ENCODE data around the gene ADCK1.
"Not testable (repeated sequence)": the region's sequence is repeated elsewhere in the genome, so short reads cannot be mapped to it uniquely, and the experiment has no call there.

The ADCK1 gene

DNA sequence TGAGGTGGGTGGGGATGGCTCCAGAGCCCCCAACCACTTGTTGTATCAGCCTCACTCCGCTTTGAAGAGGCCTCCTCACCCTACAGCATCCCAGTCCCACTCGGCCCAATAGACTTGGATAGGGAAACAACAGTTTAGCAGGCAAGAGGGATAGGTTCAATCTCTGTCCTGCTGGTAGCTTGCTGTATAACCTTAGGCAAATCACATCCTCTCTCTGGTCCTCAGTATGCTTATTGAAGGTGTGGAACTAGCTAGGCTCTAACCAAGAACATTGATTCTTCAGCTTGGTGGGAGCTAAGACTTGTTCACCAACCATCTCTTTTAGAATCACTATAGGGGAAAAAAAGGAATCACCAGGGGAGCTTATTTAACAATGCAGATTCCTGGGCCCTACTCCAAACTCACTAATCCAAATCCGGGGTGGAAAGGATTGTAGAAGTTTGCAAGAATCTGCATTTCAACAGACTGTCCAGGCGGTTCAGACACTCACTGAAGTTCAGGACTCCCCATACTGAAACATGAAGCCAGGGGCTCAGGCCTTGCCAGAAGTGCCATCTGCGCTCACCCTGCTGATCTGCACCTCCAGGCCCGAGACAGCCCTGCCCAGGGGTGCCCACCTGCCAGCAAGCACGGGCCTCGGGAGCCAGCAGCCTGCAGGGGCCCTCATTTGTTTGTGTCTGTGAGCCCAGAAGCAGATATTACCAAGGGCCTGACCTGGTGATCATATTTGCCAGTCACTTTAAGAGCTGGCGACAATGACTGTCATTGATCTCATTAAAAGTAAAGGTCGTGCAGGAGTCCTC, 113.0 kb downstream of the ADCK1 start:
- H3K4me1 Mint-ChIP-seq (ENCODE audit: low read depth) = peaks cover 5% of the 10 kb centered on the region
- H3K36me3 Mint-ChIP-seq (ENCODE audit: low read depth) = peaks cover 16% of the 10 kb centered on the region
- H3K4me3 Mint-ChIP-seq = no peak overlapping the region
- H3K9me3 Mint-ChIP-seq = no peaks in the 10 kb centered on the region
- H3K27ac Mint-ChIP-seq = no peak overlapping the region
- DNase-seq = no peak
- H3K27me3 Mint-ChIP-seq = no peaks in the 10 kb centered on the region

DNA sequence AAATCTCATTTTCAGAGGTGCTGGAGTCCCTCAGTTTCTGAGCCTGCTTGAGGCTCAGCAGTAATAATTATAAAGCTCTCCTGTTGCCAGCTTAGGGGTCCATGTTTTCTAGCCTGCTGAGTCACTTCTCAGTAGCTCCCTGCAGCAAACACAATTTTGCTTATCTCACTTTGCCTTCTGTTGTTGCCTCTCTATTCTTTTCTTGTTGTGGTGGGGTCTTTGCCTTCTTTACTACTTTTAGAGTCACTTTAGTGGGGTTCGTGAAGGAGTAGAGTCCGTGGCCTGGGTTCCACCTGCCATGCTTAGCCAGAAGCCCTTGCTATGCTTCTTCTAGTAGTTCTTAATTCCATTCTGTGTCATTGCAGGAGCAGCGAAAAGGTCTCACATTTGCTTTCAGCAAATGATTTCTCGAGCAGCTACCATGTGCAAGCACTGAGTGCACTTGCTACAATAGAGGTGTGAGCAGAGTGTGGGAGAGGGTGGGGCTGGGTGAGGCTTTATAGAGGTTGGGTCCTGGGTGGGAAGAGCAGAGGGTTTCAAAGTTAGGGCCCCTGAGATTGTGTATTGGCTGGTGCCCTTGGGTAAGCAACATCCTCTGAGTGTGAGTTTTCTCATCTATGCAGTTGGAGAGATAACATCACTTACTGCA, 114.3 kb downstream of the ADCK1 start:
- no peak for DNase-seq
- H3K9me3 Mint-ChIP-seq = no peaks in the 10 kb centered on the region
- no peaks in the 10 kb centered on the region for H3K27me3 Mint-ChIP-seq
- H3K4me3 Mint-ChIP-seq = no peak overlapping the region
- H3K27ac Mint-ChIP-seq = no peak overlapping the region
- peaks cover 16% of the 10 kb centered on the region for H3K36me3 Mint-ChIP-seq (ENCODE audit: low read depth)
- no peaks in the 10 kb centered on the region for H3K4me1 Mint-ChIP-seq (ENCODE audit: low read depth)

DNA sequence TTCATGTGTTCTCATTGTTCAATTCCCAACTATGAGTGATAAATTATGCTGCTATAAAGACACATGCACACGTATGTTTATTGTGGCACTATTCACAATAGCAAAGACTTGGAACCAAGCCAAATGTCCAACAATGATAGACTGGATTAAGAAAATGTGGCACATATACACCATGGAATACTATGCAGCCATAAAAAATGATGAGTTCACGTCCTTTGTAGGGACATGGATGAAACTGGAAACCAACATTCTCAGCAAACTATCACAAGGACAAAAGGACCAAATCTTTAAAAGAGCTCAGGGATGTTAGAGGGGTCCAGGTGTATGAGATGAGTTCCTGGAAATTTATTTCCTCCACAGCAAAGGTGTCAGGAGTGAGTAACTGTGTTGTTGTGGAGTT, 115.5 kb downstream of the ADCK1 start:
- not testable (repeated sequence) for H3K4me3 Mint-ChIP-seq; H3K4me1 Mint-ChIP-seq (ENCODE audit: low read depth); H3K9me3 Mint-ChIP-seq; H3K27me3 Mint-ChIP-seq; DNase-seq; H3K27ac Mint-ChIP-seq
- H3K36me3 Mint-ChIP-seq (ENCODE audit: low read depth) = peaks cover 18% of the 10 kb centered on the region

DNA sequence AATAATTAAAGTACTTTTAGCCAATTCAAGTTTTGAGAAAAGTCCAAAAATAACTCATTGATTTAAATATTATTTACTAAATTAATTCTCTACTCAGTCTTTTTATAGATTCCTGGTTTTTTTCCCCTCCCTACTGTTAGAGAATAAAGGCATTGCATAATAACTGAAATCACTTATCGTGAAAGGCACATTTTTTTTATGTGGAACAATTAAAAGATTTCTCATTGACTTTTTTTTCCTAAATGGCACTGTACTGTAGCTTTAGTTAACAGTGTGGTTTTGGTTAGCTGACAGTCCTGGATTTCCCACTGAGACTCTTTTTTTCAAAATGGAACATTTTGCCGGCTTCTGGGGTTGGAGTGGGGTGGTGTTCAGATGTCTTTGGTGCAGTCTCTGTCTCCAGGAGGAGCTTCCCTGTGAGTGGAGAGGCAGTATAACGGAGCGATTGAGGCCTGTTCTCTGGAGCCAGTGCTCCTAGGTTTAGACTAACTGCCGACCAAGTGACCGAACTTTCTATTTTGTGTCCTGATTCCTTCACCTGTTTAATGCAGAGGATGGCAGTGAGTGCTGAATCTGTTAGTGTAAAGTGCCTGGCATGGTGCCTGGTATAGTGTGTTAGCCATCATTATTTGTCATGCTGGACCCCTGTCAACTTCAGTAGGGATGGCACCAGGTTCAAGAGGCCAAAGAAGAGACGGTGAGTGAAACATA, 117.7 kb downstream of the ADCK1 start:
- Mint-ChIP-seq H3K4me3 (no peak overlapping the region), H3K27me3 (no peaks in the 10 kb centered on the region), H3K9me3 (peaks cover 7% of the 10 kb centered on the region)

DNA sequence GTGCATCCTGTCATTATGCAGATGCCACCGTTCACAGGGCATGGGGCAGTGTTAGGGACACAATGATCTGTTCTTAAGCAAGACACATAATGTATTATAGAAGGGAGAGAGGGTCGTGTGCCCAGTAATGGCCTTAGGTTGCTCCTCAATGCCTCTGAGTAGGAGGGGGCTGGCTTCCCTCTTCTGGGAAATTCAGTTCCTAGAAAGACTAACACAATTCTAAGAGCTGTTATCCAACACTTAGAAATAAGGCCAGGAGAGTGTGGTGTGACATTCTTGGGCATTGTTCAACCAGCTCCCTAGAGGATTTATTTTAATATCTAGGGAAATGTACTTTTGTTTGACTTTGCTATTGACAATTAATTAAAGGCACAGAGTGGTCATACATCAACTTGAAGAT, 118.5 kb downstream of the ADCK1 start:
- no peak for DNase-seq
- Mint-ChIP-seq H3K27me3 (no peaks in the 10 kb centered on the region), H3K9me3 (peaks cover 7% of the 10 kb centered on the region), H3K4me3 (no peak overlapping the region), H3K36me3 (ENCODE audit: low read depth) (peaks cover 16% of the 10 kb centered on the region), H3K4me1 (ENCODE audit: low read depth) (no peaks in the 10 kb centered on the region), H3K27ac (no peak overlapping the region)

More for the DNA sequence above, 117.7 kb downstream of the ADCK1 start:
- no peak for DNase-seq
- peaks cover 18% of the 10 kb centered on the region for H3K36me3 Mint-ChIP-seq (ENCODE audit: low read depth)
- H3K4me1 Mint-ChIP-seq (ENCODE audit: low read depth) = no peaks in the 10 kb centered on the region
- H3K27ac Mint-ChIP-seq = no peak overlapping the region

DNA sequence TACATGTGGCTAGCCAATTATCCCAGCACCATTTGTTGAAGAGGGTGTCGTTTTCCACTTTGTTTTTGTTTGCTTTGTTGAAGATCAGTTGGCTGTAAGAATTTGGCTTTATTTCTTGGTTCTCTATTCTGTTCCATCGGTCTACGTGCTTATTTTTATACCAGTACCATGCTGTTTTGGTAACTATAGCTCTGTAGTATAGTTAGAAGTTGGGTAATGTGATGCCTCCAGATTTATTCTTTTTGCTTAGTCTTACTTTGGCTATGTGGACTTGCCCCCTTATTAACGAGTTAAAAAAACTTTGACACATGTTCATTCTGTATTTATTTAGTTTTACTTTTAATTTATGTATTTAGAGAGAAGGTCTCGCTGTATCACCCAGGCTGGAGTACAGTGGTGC, 120.4 kb downstream of the ADCK1 start:
- H3K36me3 Mint-ChIP-seq (ENCODE audit: low read depth) = peaks cover 11% of the 10 kb centered on the region
- no peak for DNase-seq
- H3K27ac Mint-ChIP-seq = no peak overlapping the region
- peaks cover 7% of the 10 kb centered on the region for H3K9me3 Mint-ChIP-seq
- H3K4me1 Mint-ChIP-seq (ENCODE audit: low read depth) = no peaks in the 10 kb centered on the region
- H3K4me3 Mint-ChIP-seq = no peak overlapping the region
- no peaks in the 10 kb centered on the region for H3K27me3 Mint-ChIP-seq

DNA sequence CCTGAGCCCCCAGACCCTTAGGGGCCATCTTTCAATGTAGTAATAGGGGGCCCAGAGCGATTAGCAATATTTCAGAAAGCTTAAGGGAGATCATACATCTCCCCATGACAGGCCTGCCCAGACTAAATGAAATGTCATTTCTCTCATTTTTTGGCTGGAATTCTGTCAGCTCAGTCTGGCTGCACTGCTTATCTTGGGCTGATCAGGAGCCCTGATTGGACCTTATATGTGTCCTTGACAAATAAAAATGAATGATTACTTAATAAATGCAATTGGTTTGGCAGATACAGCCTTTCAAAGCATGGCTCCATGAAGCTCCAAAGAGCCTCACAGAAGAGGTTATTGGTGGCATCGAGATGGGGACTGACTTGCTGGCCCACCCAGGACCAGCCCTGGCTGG, 121.9 kb downstream of the ADCK1 start:
- no peak for DNase-seq
- H3K36me3 Mint-ChIP-seq (ENCODE audit: low read depth) = peaks cover 14% of the 10 kb centered on the region
- H3K27me3 Mint-ChIP-seq = no peaks in the 10 kb centered on the region
- H3K9me3 Mint-ChIP-seq = peaks cover 7% of the 10 kb centered on the region
- H3K4me3 Mint-ChIP-seq = no peak overlapping the region
- H3K4me1 Mint-ChIP-seq (ENCODE audit: low read depth) = no peaks in the 10 kb centered on the region
- no peak overlapping the region for H3K27ac Mint-ChIP-seq

DNA sequence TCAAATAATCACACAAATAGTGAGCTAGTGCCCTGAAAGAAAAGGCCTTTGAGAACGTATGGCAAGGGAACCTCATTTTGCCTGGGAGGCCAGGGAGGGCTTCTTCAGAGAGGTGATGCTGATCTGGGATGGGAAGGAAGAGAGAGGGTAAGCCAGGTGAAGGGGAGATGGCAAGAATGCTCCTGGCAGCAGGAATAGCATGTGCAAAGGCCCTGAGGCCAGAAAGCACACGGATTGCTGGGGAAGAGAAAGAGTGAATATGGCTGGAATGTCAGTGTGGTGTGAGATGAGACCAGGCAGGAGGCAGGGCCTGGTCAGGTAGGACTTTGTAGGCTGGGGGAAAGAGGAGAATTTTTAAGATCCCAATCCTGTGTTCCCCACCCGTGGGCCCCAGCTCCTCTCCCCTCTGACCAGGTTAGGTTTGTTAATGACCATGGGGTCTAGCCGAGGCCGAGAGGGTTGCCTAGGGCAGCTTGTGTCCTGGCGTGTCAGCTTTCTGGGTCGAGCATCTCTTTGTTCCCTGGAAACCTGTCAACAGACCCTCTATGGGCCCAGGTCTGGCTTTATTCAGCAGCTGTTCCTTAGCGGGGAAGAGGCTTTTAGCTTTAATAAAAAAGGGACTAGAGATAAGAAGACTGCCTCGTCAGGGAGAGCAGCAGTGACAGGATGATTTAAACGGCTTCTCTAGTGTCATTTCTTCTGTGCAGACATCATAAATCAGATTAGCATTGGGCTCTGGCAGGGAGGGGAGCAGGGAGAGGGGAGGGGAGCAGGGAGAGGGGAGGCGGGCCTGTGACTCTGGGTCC, 123.4 kb downstream of the ADCK1 start:
- H3K4me1 Mint-ChIP-seq (ENCODE audit: low read depth) = no peaks in the 10 kb centered on the region
- no peak for DNase-seq
- H3K4me3 Mint-ChIP-seq = no peak overlapping the region
- no peaks in the 10 kb centered on the region for H3K27me3 Mint-ChIP-seq
- peaks cover 7% of the 10 kb centered on the region for H3K9me3 Mint-ChIP-seq
- no peak overlapping the region for H3K27ac Mint-ChIP-seq
- peaks cover 16% of the 10 kb centered on the region for H3K36me3 Mint-ChIP-seq (ENCODE audit: low read depth)

DNA sequence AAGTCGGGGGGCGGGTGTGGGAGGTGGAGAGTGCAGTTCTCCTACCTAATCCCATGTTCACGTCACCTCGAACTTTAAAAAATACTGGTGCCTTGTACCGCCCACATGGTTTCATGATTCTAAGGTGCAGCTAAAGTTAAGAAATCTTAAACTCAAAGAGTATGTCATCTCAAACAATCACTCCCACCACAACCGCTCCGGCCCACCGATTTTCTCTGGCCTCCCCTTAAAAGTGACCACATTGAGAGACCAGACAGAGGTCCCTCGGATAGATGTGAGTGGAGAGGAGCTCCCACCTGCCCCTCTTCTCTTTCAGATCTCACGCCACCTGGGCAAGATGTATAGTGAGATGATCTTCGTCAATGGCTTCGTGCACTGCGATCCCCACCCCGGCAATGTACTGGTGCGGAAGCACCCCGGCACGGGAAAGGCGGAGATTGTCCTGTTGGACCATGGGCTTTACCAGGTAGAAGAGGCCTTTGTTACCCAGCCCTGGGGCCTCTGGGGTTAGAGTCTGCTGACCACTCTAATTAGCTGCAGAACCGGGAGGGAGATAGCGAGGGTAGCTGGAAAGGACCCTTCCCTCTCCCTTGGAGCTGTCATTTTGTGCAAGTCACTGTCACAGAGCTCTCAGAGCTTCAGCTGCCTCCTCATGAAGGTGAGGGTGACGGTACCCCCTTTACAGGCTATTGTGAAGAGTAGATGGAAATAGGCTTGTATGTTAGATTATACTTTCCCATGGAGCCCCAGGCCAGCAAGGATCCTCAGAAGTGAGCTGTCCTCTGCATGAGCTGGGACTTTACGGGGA, 124.4 kb downstream of the ADCK1 start:
- Mint-ChIP-seq H3K27ac (no peak overlapping the region), H3K36me3 (ENCODE audit: low read depth) (peaks cover 16% of the 10 kb centered on the region)

DNA sequence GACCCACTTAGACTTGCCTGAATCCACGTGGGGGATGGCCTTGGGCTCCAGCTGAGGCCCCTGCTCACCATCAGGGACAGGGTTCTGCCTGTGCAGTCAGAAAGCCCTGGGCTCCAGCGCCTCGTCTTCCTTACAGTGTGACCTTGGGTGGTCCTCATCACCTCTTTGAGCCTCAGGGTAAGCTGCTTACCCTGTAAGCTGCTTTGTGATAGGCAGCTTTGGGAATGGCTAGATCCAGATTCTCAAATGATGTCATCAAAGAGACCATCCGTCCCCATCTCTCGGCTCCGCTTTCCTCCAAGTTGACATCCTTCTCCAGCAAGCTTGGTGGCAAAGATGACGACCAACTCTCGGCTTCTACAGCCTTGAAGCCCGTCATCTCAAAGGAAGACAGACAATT, 127.0 kb downstream of the ADCK1 start:
- no peak overlapping the region for H3K4me3 Mint-ChIP-seq
- no peaks in the 10 kb centered on the region for H3K27me3 Mint-ChIP-seq
- no peaks in the 10 kb centered on the region for H3K4me1 Mint-ChIP-seq (ENCODE audit: low read depth)
- no peak for DNase-seq
- peaks cover 24% of the 10 kb centered on the region for H3K36me3 Mint-ChIP-seq (ENCODE audit: low read depth)
- H3K9me3 Mint-ChIP-seq = no peaks in the 10 kb centered on the region
- no peak overlapping the region for H3K27ac Mint-ChIP-seq

More for the DNA sequence above, 124.4 kb downstream of the ADCK1 start:
- no peak for DNase-seq
- peaks cover 7% of the 10 kb centered on the region for H3K9me3 Mint-ChIP-seq
- H3K4me1 Mint-ChIP-seq (ENCODE audit: low read depth) = no peaks in the 10 kb centered on the region
- H3K4me3 Mint-ChIP-seq = no peak overlapping the region
- H3K27me3 Mint-ChIP-seq = no peaks in the 10 kb centered on the region

DNA sequence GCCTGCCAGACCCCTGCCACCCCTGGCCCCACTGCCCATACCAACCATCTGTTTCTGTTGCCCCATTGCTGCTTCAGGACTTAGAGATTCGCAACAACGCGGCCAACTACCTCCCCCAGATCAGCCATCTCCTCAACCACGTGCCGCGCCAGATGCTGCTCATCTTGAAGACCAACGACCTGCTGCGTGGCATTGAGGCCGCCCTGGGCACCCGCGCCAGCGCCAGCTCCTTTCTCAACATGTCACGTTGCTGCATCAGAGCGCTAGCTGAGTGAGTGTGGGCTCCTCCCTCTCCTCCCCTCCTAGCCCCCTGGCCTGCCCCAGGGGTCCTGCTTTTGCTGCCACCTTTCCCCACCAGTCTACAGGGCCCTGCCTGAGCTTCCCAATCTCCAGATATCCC, 131.5 kb downstream of the ADCK1 start:
- no peak for DNase-seq
- H3K27ac Mint-ChIP-seq = no peak overlapping the region
- H3K27me3 Mint-ChIP-seq = no peaks in the 10 kb centered on the region
- peaks cover 57% of the 10 kb centered on the region for H3K36me3 Mint-ChIP-seq (ENCODE audit: low read depth)
- peaks cover 24% of the 10 kb centered on the region for H3K9me3 Mint-ChIP-seq
- no peaks in the 10 kb centered on the region for H3K4me1 Mint-ChIP-seq (ENCODE audit: low read depth)
- H3K4me3 Mint-ChIP-seq = no peak overlapping the region

DNA sequence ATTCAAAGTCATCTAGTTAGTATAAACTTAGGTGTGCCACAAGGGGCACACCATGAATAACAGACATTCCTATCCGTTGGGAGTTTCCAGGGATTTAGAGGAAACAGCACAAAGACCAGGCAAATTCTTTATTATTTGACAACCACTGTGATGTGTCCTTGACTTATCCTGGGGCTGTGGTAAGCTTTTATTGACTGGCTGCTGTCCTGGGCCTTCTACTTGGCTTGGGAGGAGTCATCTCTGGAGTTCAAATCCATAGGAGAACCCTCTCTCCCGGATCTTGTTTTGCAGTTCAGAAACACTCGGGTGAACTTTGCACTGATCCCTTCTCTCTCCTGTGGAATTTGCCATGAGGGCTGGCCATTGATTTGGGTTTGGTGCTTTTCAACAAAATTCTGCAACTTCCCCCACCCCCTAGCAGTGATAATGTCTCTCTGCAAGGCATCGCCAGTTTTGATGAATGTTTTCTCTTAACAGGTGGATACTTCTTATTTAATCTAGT, 136.3 kb downstream of the ADCK1 start:
- no peak for DNase-seq
- peaks cover 31% of the 10 kb centered on the region for H3K9me3 Mint-ChIP-seq
- H3K36me3 Mint-ChIP-seq (ENCODE audit: low read depth) = peaks cover 53% of the 10 kb centered on the region
- H3K4me3 Mint-ChIP-seq = no peak overlapping the region
- H3K27ac Mint-ChIP-seq = no peak overlapping the region
- no peaks in the 10 kb centered on the region for H3K4me1 Mint-ChIP-seq (ENCODE audit: low read depth)
- no peaks in the 10 kb centered on the region for H3K27me3 Mint-ChIP-seq

DNA sequence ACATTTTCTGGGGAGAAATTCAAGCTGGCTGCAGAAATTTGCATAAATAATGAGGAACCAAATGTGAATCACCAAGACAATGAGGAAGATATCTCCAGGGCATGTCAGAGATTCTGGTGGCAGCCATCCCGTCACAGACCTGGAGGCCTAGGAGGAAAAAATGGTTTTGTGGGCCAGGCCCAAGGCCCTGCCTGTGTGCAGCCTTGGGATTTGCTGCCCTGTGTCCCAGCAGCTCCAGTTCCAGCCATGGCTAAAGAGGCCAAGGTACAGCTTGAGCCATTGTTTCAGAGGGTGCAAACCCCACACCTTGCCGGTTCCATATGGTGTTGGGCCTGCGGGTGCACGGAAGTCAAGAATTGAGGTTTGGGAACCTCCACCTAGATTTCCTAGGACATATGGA, 147.5 kb downstream of the ADCK1 start:
- Mint-ChIP-seq H3K9me3 (peaks cover 12% of the 10 kb centered on the region), H3K36me3 (ENCODE audit: low read depth) (no peaks in the 10 kb centered on the region), H3K27ac (no peak overlapping the region), H3K4me1 (ENCODE audit: low read depth) (peaks cover 1% of the 10 kb centered on the region), H3K27me3 (peaks cover 9% of the 10 kb centered on the region), H3K4me3 (no peak overlapping the region)
- no peak for DNase-seq

Measured in activated T-cell treated with anti-CD3 and anti-CD28 coated beads, Interleukin-2, amount 50 U/mL, for 24 hours (primary cell).